Stomach smooth muscle (tissue), 2 donors: ENCODE data around the gene EPX.

Experiments
- H3K27ac ChIP-seq: one replicate; pipeline ENCODE4 v1.7.0; 2013; ENCODE audit warnings: mild to moderate bottlenecking, low read length, inconsistent platforms
- H3K27me3 ChIP-seq, 2 donors: one replicate each; pipeline ENCODE4 v1.7.0; 2013; ENCODE audit warnings: low read length in 2 of 2; ENCODE audit not compliant: insufficient read depth in 2 of 2, control insufficient read depth in 1 of 2
- H3K36me3 ChIP-seq, 2 donors: one replicate each; pipeline ENCODE4 v1.7.0; 2013; ENCODE audit warnings: low read length in 2 of 2; ENCODE audit not compliant: control insufficient read depth in 2 of 2, insufficient read depth in 2 of 2
- H3K4me1 ChIP-seq: one replicate; pipeline ENCODE4 v1.7.0; 2013; ENCODE audit warnings: low read length; ENCODE audit not compliant: control insufficient read depth, insufficient read depth
- H3K4me3 ChIP-seq, 2 donors: one replicate each; pipeline ENCODE4 v1.7.0; 2013; ENCODE audit warnings: low read length in 2 of 2
- H3K9ac ChIP-seq, 2 donors: one replicate each; pipeline ENCODE4 v1.7.0; 2013; ENCODE audit warnings: low read length in 2 of 2, mild to moderate bottlenecking in 1 of 2
- H3K9me3 ChIP-seq, 2 donors: one replicate each; pipeline ENCODE4 v1.7.0; 2013; ENCODE audit warnings: low read length in 2 of 2; ENCODE audit not compliant: control insufficient read depth in 2 of 2
- donor health status: healthy.
- donor health status: Pancreatic carcinoma.

The EPX gene

GRCh38 chr17:58227733-58228132 is 35.2 kb downstream of the EPX start:
- H3K9ac ChIP-seq: no peak overlapping the region
- H3K9me3 ChIP-seq: no peaks in the 10 kb centered on the region
- no peak overlapping the region for H3K27ac ChIP-seq
- peaks cover 7 to 10% of the 10 kb centered on the region in 2 donors for H3K27me3 ChIP-seq
- H3K36me3 ChIP-seq: no peaks in the 10 kb centered on the region
- H3K4me1 ChIP-seq: no peaks in the 10 kb centered on the region
- H3K4me3 ChIP-seq: no peak overlapping the region

GRCh38 chr17:58228679-58229078 is 36.2 kb downstream of the EPX start:
- Histone ChIP-seq H3K4me3 (no peak overlapping the region), H3K9me3 (no peaks in the 10 kb centered on the region), H3K9ac (no peak overlapping the region), H3K36me3 (no peaks in the 10 kb centered on the region), H3K4me1 (no peaks in the 10 kb centered on the region), H3K27me3 (peaks cover 9 to 13% of the 10 kb centered on the region in 2 donors), H3K27ac (no peak overlapping the region)

- no peak overlapping the region for H3K27ac ChIP-seq
- no peaks in the 10 kb centered on the region for H3K4me1 ChIP-seq
- no peaks in the 10 kb centered on the region for H3K9me3 ChIP-seq
- H3K36me3 ChIP-seq: no peaks in the 10 kb centered on the region
- H3K4me3 ChIP-seq: no peak overlapping the region
- no peak overlapping the region for H3K9ac ChIP-seq
- peaks cover 9 to 16% of the 10 kb centered on the region in 2 donors for H3K27me3 ChIP-seq
Observed at GRCh38 chr17:58229384-58229783, 36.9 kb downstream of the EPX start.

- no peaks in the 10 kb centered on the region for H3K9me3 ChIP-seq
- peaks cover 9 to 16% of the 10 kb centered on the region in 2 donors for H3K27me3 ChIP-seq
- H3K36me3 ChIP-seq: no peaks in the 10 kb centered on the region
- H3K9ac ChIP-seq: no peak overlapping the region
- no peaks in the 10 kb centered on the region for H3K4me1 ChIP-seq
- H3K27ac ChIP-seq: no peak overlapping the region
- H3K4me3 ChIP-seq: no peak overlapping the region
Observed at GRCh38 chr17:58229881-58230280, 37.4 kb downstream of the EPX start.

- no peak overlapping the region for H3K27ac ChIP-seq
- no peak overlapping the region for H3K4me3 ChIP-seq
- H3K36me3 ChIP-seq: no peaks in the 10 kb centered on the region
- H3K9ac ChIP-seq: no peak overlapping the region
- peaks cover 12 to 20% of the 10 kb centered on the region in 2 donors for H3K27me3 ChIP-seq
- no peaks in the 10 kb centered on the region for H3K4me1 ChIP-seq
- H3K9me3 ChIP-seq: no peaks in the 10 kb centered on the region
Observed at GRCh38 chr17:58231641-58232040, 39.1 kb downstream of the EPX start.

- Histone ChIP-seq H3K4me3 (no peak overlapping the region), H3K9me3 (no peaks in the 10 kb centered on the region), H3K9ac (no peak overlapping the region), H3K4me1 (no peaks in the 10 kb centered on the region), H3K36me3 (no peaks in the 10 kb centered on the region), H3K27me3 (peaks cover 15 to 18% of the 10 kb centered on the region in 2 donors), H3K27ac (no peak overlapping the region)
Observed at GRCh38 chr17:58232707-58233156, 40.2 kb downstream of the EPX start.

GRCh38 chr17:58233543-58233942 is 41.0 kb downstream of the EPX start:
- no peaks in the 10 kb centered on the region for H3K36me3 ChIP-seq
- no peaks in the 10 kb centered on the region for H3K9me3 ChIP-seq
- no peak overlapping the region for H3K27ac ChIP-seq
- H3K4me1 ChIP-seq: no peaks in the 10 kb centered on the region
- H3K9ac ChIP-seq: no peak overlapping the region
- no peak overlapping the region for H3K4me3 ChIP-seq
- peaks cover 15 to 17% of the 10 kb centered on the region in 2 donors for H3K27me3 ChIP-seq

- Histone ChIP-seq H3K9me3 (no peaks in the 10 kb centered on the region), H3K27me3 (peaks cover 15 to 19% of the 10 kb centered on the region in 2 donors), H3K36me3 (no peaks in the 10 kb centered on the region), H3K9ac (no peak overlapping the region), H3K4me1 (no peaks in the 10 kb centered on the region), H3K4me3 (no peak overlapping the region), H3K27ac (no peak overlapping the region)
Observed at GRCh38 chr17:58234512-58234911, 42.0 kb downstream of the EPX start.

GRCh38 chr17:58235821-58236220 is 43.3 kb downstream of the EPX start:
- no peak overlapping the region for H3K27ac ChIP-seq
- no peak overlapping the region for H3K4me3 ChIP-seq
- H3K36me3 ChIP-seq: no peaks in the 10 kb centered on the region
- no peaks in the 10 kb centered on the region for H3K4me1 ChIP-seq
- H3K9me3 ChIP-seq: no peaks in the 10 kb centered on the region
- peaks cover 15 to 18% of the 10 kb centered on the region in 2 donors for H3K27me3 ChIP-seq
- no peak overlapping the region for H3K9ac ChIP-seq

GRCh38 chr17:58236394-58236793 is 43.9 kb downstream of the EPX start:
- Histone ChIP-seq H3K36me3 (no peaks in the 10 kb centered on the region), H3K9me3 (no peaks in the 10 kb centered on the region), H3K27ac (no peak overlapping the region), H3K4me3 (no peak overlapping the region), H3K4me1 (no peaks in the 10 kb centered on the region), H3K9ac (no peak overlapping the region), H3K27me3 (peaks cover 15 to 18% of the 10 kb centered on the region in 2 donors)

- Histone ChIP-seq H3K4me1 (no peaks in the 10 kb centered on the region), H3K9ac (no peak within 1 kb of the TSS), H3K9me3 (no peaks in the 10 kb centered on the region), H3K4me3 (no peak within 1 kb of the TSS), H3K36me3 (no peaks in the 10 kb centered on the region), H3K27ac (no peak within 1 kb of the TSS), H3K27me3 (peaks cover 15 to 26% of the 10 kb centered on the region in 2 donors)
Observed at GRCh38 chr17:58238147-58238634, 45.7 kb downstream of the EPX start, which contains the start of gene LPO. Gene LPO (plus strand): TSS chr17:58238584. CDS start chr17:58242980, 4,396 bp downstream.
